ENCODE measurements around the gene CELF4. TPM values are rescaled to one million over a fixed set of nuclear protein-coding genes. Genes with fewer than 3 reads are reported as not detected.

Gene CELF4
- polyA plus RNA-seq, 1 experiment = not detected

DNA sequence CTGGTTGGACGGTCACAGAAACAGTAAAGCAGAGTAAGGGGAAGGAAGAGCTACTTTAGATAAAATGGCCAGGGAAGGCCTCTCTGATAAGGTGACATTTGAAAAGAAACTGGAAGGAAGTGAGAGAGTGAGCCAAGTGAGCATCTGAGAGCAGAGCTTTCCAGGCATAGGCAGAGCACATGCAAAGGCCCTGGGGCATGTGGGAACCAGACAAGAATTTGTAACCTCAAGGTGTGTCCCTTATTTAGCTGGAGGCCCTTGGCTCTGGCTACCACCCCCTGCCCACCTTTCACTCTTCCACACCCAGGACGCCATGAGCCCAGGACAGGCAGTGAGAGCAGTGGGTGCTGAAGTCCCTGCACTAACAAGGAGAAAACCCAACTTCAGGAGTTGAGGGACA, 116.0 kb downstream of the CELF4 start:
- TF ChIP-seq, protein P1, sequence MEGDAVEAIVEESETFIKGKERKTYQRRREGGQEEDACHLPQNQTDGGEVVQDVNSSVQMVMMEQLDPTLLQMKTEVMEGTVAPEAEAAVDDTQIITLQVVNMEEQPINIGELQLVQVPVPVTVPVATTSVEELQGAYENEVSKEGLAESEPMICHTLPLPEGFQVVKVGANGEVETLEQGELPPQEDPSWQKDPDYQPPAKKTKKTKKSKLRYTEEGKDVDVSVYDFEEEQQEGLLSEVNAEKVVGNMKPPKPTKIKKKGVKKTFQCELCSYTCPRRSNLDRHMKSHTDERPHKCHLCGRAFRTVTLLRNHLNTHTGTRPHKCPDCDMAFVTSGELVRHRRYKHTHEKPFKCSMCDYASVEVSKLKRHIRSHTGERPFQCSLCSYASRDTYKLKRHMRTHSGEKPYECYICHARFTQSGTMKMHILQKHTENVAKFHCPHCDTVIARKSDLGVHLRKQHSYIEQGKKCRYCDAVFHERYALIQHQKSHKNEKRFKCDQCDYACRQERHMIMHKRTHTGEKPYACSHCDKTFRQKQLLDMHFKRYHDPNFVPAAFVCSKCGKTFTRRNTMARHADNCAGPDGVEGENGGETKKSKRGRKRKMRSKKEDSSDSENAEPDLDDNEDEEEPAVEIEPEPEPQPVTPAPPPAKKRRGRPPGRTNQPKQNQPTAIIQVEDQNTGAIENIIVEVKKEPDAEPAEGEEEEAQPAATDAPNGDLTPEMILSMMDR (IDR thresholded peaks at IDR 0.05; ENCODE audit: low read depth, low read length) = no peak
- no peak for DNase-seq (ENCODE audit: low read depth, low spot score)
- ChIA-PET POLR2A (no interaction called here), CTCF (interaction anchor here (0.9 to 1.5 kb wide), 2 partner anchors 26 to 27 kb away, joined by 3 read pairs; no protein-coding TSS in a partner anchor)
- H3K27me3 ChIP-seq (ENCODE audit: control insufficient read depth, insufficient read depth, low read length) = peaks cover 25% of the 10 kb centered on the region
- H3K4me3 ChIP-seq (ENCODE audit: low read depth, low read length) = no peak overlapping the region
- no peak overlapping the region for H3K27ac ChIP-seq (ENCODE audit: low read depth, low read length)
- H3K9me3 ChIP-seq (ENCODE audit: control insufficient read depth, insufficient read depth, low read length) = no peaks in the 10 kb centered on the region

DNA sequence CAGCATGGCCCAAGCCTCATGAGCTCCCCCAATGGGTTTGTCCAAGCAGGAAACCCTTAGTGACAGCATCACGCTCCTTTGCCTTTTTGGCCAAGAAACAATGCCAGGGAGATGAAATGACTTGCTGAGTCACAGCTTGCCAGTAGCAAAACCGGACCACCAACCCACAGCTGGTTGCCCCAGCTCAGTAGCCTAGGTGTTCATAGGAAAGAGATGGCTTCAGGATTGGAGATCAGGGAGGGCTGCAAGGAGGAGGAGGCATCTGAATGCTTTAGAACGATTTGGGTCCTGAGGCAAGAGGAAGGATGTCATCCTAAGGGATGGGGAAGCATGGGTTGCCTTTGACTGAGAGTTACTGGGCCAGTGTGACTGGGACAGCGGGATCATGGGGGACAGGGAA, 116.7 kb downstream of the CELF4 start:
- no peak overlapping the region for H3K4me3 ChIP-seq (ENCODE audit: low read depth, low read length)
- ChIA-PET POLR2A (no interaction called here), CTCF (interaction anchor here (0.9 to 1.5 kb wide), 2 partner anchors 26 to 28 kb away, joined by 3 read pairs; no protein-coding TSS in a partner anchor)
- no peak for DNase-seq (ENCODE audit: low read depth, low spot score)
- peaks cover 25% of the 10 kb centered on the region for H3K27me3 ChIP-seq (ENCODE audit: control insufficient read depth, insufficient read depth, low read length)
- TF ChIP-seq, protein P1 (IDR thresholded peaks at IDR 0.05; ENCODE audit: low read depth, low read length) = no peak
- no peak overlapping the region for H3K27ac ChIP-seq (ENCODE audit: low read depth, low read length)
- no peaks in the 10 kb centered on the region for H3K9me3 ChIP-seq (ENCODE audit: control insufficient read depth, insufficient read depth, low read length)

DNA sequence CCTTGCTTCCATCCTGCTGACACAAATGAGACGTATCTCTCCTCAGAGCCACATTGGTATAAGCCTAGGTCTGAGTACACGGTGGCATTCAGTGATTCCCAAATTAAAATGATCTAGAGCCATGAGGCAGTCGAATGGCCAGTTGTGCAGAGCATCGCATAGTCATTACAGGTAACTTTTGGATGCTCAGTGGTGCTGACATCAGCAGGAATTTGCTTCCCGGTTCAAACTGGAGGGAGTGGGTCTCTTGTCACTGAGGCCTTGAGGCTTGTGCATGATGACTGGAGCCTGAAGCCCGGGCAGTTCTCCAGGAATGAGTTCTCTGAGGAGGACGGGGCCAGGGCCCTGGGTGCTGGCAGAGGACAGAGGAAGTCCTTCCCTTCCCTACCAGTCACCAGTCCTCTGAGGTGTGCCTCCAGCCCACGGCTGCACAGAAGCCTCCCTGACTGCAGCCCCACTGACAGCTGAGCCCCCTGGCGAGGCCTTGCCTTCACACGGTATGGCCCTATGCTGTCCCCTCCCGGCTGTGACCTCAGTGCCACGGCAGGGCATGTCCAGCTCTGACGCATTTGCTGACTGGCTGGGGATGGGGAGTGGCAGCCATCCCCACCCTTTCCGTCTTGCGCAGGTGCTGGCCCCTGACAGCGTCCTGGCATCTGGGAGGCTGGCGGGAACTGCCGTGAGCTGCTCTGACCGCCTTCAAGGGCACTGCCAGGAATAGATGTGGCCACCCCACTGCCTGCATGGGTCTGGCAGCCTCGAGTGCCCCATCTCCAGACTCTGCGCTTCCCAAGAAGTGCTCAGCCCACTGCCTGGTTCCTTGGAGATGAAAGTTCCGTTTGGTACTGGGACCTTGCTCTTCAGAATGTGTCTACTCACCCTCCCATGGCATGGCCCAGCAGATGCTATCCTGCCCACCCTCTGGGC, 117.4 kb downstream of the CELF4 start:
- no peak overlapping the region for H3K4me3 ChIP-seq (ENCODE audit: low read depth, low read length)
- peaks cover 21% of the 10 kb centered on the region for H3K27me3 ChIP-seq (ENCODE audit: control insufficient read depth, insufficient read depth, low read length)
- TF ChIP-seq, protein P1 (IDR thresholded peaks at IDR 0.05; ENCODE audit: low read depth, low read length) = no peak
- ChIA-PET POLR2A (no interaction called here), CTCF (interaction anchor here (0.5 to 1.5 kb wide), 2 partner anchors 29 to 37 kb away, joined by 3 to 5 read pairs; no protein-coding TSS in a partner anchor)
- no peaks in the 10 kb centered on the region for H3K9me3 ChIP-seq (ENCODE audit: control insufficient read depth, insufficient read depth, low read length)
- no peak for DNase-seq (ENCODE audit: low read depth, low spot score)
- no peak overlapping the region for H3K27ac ChIP-seq (ENCODE audit: low read depth, low read length)

DNA sequence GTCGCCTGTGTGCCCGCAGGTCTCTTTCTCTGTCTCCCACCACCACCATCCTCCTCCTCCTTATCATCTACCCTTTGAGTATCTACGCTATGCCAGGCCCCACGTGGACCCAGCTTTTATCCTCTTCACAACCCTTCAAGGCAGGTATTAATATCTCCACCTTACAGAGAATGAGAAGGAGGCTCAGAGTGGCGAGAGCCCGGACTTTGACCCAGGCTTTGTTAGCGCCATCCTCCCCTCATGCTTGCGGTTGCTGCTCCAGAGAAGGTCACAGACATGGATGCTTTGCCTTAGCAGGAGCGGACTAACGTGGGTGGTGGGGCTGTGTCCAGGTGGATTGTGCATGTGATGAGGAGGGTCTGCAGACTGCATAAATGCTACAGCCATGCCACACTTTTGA, 119.8 kb downstream of the CELF4 start:
- TF ChIP-seq, protein P1 (IDR thresholded peaks at IDR 0.05; ENCODE audit: low read depth, low read length) = no peak
- H3K4me3 ChIP-seq (ENCODE audit: low read depth, low read length) = no peak overlapping the region
- CTCF ChIA-PET = no interaction called here
- POLR2A ChIA-PET = no interaction called here
- no peak for DNase-seq (ENCODE audit: low read depth, low spot score)
- H3K9me3 ChIP-seq (ENCODE audit: control insufficient read depth, insufficient read depth, low read length) = no peaks in the 10 kb centered on the region
- H3K27me3 ChIP-seq (ENCODE audit: control insufficient read depth, insufficient read depth, low read length) = peaks cover 18% of the 10 kb centered on the region
- no peak overlapping the region for H3K27ac ChIP-seq (ENCODE audit: low read depth, low read length)

DNA sequence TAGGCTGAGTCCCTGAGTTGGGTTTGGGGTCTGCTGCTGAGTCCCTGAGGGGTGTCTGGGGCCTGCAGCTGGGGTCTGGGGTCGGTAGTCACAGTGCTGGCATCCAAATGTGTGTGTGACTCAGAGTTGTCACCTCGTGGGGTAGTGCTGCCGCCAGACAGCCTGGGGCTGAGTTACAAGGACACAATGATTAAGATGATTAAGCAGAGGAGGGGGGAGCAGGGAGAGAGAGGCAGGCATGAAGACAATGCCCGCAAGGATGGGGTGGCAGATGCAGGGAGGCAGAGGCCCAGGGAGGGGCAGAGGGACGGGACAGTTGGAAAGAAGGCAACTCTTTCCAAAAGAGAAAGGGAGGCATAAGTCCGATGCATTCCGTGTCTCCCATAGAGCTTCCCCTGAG, 120.2 kb downstream of the CELF4 start:
- CTCF ChIA-PET = interaction anchor here (1.3 to 1.5 kb wide), 2 partner anchors 12 to 92 kb away, joined by 3 to 4 read pairs; no protein-coding TSS in a partner anchor
- POLR2A ChIA-PET = no interaction called here
- no peak for DNase-seq (ENCODE audit: low read depth, low spot score)

More for the DNA sequence above, 120.2 kb downstream of the CELF4 start:
- Histone ChIP-seq H3K9me3 (ENCODE audit: control insufficient read depth, insufficient read depth, low read length) (no peaks in the 10 kb centered on the region), H3K27ac (ENCODE audit: low read depth, low read length) (no peak overlapping the region), H3K4me3 (ENCODE audit: low read depth, low read length) (no peak overlapping the region), H3K27me3 (ENCODE audit: control insufficient read depth, insufficient read depth, low read length) (peaks cover 18% of the 10 kb centered on the region)
- TF ChIP-seq, protein P1 (IDR thresholded peaks at IDR 0.05; ENCODE audit: low read depth, low read length) = no peak

All from AG04450 (cell line).